Measurements from ENCODE around the gene UBLCP1.

GRCh38 chr5:159244890-159245289, 18.2 kb upstream of the UBLCP1 start:
- TF ChIP-seq POLR2AphosphoS5 (IDR thresholded peaks at IDR 0.05; ENCODE audit: low read depth, low read length) (no peak), CTCF (IDR thresholded peaks at IDR 0.05 in 2 of 3, conservative IDR thresholded peaks at IDR 0.05 in 1 of 3; ENCODE audit: borderline replicate concordance in 1 of 3, insufficient read depth in 1 of 3, low read depth in 2 of 3, low read length in 2 of 3) (no peak), EZH2 (IDR thresholded peaks at IDR 0.05) (no peak), POLR2A (IDR thresholded peaks at IDR 0.05; ENCODE audit: borderline replicate concordance, extremely low read depth, insufficient read depth, insufficient read length) (no peak), REST (IDR thresholded peaks at IDR 0.05; ENCODE audit: low read depth) (no peak), ZNF274 (IDR thresholded peaks at IDR 0.05; ENCODE audit: low read depth, low read length) (no peak), SP1 (IDR thresholded peaks at IDR 0.05; ENCODE audit: low read depth) (no peak), EZH2phosphoT487 (IDR thresholded peaks at IDR 0.05; ENCODE audit: borderline replicate concordance) (no peak)
- TF ChIP-seq, protein P1, sequence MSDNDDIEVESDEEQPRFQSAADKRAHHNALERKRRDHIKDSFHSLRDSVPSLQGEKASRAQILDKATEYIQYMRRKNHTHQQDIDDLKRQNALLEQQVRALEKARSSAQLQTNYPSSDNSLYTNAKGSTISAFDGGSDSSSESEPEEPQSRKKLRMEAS (IDR thresholded peaks at IDR 0.05), result no peak

Measured in HCT116 (cell line).